SK-N-SH treated with all-trans-retinoic acid at 6 μM for 48 hours (cell line): ENCODE measurements around the gene PEX7.
A peak's percentile ranks its signal among the peaks of the same experiment; 100 is the strongest.

ENCODE experiments used
- CREB5 ChIP-seq: fragments of 250-450 bp; sonication (Bioruptor Pico); IDR thresholded peaks from 2 replicates; pipeline ENCODE4 v1.5.1; 2020; ENCODE audit warnings: low read depth, mild to moderate bottlenecking, moderate library complexity
- CSDC2 ChIP-seq: fragments of 250-450 bp; sonication (Bioruptor Pico); IDR thresholded peaks from 2 replicates; pipeline ENCODE4 v1.5.0; 2020; ENCODE audit warnings: mild to moderate bottlenecking, moderate library complexity
- CSRNP3 ChIP-seq: fragments of 250-450 bp; sonication (Bioruptor Pico); IDR thresholded peaks from 2 replicates; pipeline ENCODE4 v1.5.1; 2021; ENCODE audit warnings: mild to moderate bottlenecking, moderate library complexity
- GLIS3 ChIP-seq: fragments of 250-450 bp; sonication (Bioruptor Pico); IDR thresholded peaks from 2 replicates; pipeline ENCODE4 v1.5.0; 2020; ENCODE audit warnings: mild to moderate bottlenecking, moderate library complexity
- ISL1 ChIP-seq: fragments of 250-450 bp; sonication (Bioruptor Pico); IDR thresholded peaks from 2 replicates; pipeline ENCODE4 v2.1.2; 2022; ENCODE audit warnings: mild to moderate bottlenecking, moderate library complexity
- OSR1 ChIP-seq: fragments of 250-450 bp; sonication (Bioruptor Pico); IDR thresholded peaks from 2 replicates; pipeline ENCODE4 v1.8.0; 2022; ENCODE audit warnings: moderate library complexity, mild to moderate bottlenecking, inconsistent platforms
- POU6F1 ChIP-seq: fragments of 250-450 bp; sonication (Bioruptor Pico); IDR thresholded peaks from 2 replicates; pipeline ENCODE4 v1.8.0; 2021; ENCODE audit warnings: low read depth, mild to moderate bottlenecking, moderate library complexity, borderline replicate concordance
- RARB ChIP-seq: fragments of 250-450 bp; sonication (Bioruptor Pico); IDR thresholded peaks from 2 replicates; pipeline ENCODE4 v1.8.0; 2021; ENCODE audit warnings: mild to moderate bottlenecking, moderate library complexity
- SNAI2 ChIP-seq: fragments of 250-450 bp; sonication (Bioruptor Pico); IDR thresholded peaks from 2 replicates; pipeline ENCODE4 v1.5.0; 2020; ENCODE audit warnings: mild to moderate bottlenecking, moderate library complexity
- TCF4 ChIP-seq: fragments of 250-450 bp; sonication (Bioruptor Pico); IDR thresholded peaks from 2 replicates; pipeline ENCODE4 v1.8.0; 2021; ENCODE audit warnings: mild to moderate bottlenecking, moderate library complexity, borderline replicate concordance
- TOX ChIP-seq: fragments of 250-450 bp; sonication (Bioruptor Pico); IDR thresholded peaks from 2 replicates; pipeline ENCODE4 v1.8.0; 2021; ENCODE audit warnings: mild to moderate bottlenecking, moderate library complexity, borderline replicate concordance
- ZNF70 ChIP-seq: fragments of 450-650 bp; formaldehyde crosslinking; IDR thresholded peaks from 2 replicates; pipeline ENCODE4 v1.5.0; 2020; ENCODE audit warnings: mild to moderate bottlenecking, moderate library complexity
- TF ChIP-seq, protein P1 (sequence below): fragments of 250-450 bp; sonication (Bioruptor Pico); IDR thresholded peaks from 2 replicates; pipeline ENCODE4 v1.8.0; 2020; ENCODE audit warnings: mild to moderate bottlenecking, moderate library complexity, borderline replicate concordance

GRCh38 chr6:136962661-136963060, 140.3 kb downstream of the PEX7 start:
- TF ChIP-seq SNAI2 (CRISPR knock-in tag): no peak
- no peak for TF ChIP-seq RARB
- no peak for TF ChIP-seq ISL1 (CRISPR knock-in tag)
- TF ChIP-seq TCF4: peak; percentile 71; the same call in 1 of the 2 replicates
- no peak for TF ChIP-seq CREB5 (CRISPR knock-in tag)
- TF ChIP-seq CSDC2 (CRISPR knock-in tag): no peak
- TF ChIP-seq POU6F1: no peak
- TF ChIP-seq, protein P1, sequence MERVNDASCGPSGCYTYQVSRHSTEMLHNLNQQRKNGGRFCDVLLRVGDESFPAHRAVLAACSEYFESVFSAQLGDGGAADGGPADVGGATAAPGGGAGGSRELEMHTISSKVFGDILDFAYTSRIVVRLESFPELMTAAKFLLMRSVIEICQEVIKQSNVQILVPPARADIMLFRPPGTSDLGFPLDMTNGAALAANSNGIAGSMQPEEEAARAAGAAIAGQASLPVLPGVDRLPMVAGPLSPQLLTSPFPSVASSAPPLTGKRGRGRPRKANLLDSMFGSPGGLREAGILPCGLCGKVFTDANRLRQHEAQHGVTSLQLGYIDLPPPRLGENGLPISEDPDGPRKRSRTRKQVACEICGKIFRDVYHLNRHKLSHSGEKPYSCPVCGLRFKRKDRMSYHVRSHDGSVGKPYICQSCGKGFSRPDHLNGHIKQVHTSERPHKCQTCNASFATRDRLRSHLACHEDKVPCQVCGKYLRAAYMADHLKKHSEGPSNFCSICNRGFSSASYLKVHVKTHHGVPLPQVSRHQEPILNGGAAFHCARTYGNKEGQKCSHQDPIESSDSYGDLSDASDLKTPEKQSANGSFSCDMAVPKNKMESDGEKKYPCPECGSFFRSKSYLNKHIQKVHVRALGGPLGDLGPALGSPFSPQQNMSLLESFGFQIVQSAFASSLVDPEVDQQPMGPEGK (CRISPR knock-in tag): no peak
- no peak for TF ChIP-seq GLIS3
- no peak for TF ChIP-seq OSR1
- TF ChIP-seq ZNF70 (CRISPR knock-in tag): no peak
- no peak for TF ChIP-seq TOX (CRISPR knock-in tag)
- no peak for TF ChIP-seq CSRNP3 (CRISPR knock-in tag)
